Activated CD8-positive, alpha-beta T cell treated with anti-CD3 and anti-CD28 coated beads, Interleukin-2, amount 10 ng/mL, durations not matched to agents 7 days and 5 days (primary cell): ENCODE data around the gene SPON1. TPM values are rescaled to one million over a fixed set of nuclear protein-coding genes. Genes with fewer than 3 reads are reported as not detected.

Source experiments
- ATAC-seq: fragments of 150-1000 bp; cut with Tn5 transposase; one replicate; pipeline ENCODE4 v1.10.0; 2021; ENCODE audit warnings: moderate library complexity
- CTCF ChIA-PET: fragments of 350-600 bp; sonication (Branson Sonifier 250); formaldehyde crosslinking; loops from one replicate; lab custom pipeline; 2021; ENCODE audit warnings: antibody characterized with exemption; lab: Charles Lee
- POLR2A ChIA-PET: fragments of 350-600 bp; sonication (Branson Sonifier 250); formaldehyde crosslinking; loops from one replicate; lab custom pipeline; 2021; ENCODE audit warnings: antibody characterized with exemption; lab: Charles Lee
- DNase-seq: peaks from one replicate; pipeline ENCODE4 v3.0.0-alpha.2; 2020
- H3K27ac Mint-ChIP-seq: one replicate; pipeline ENCODE4 v1.8.0; 2021; ENCODE audit warnings: mild to moderate bottlenecking, mixed read lengths
- H3K27me3 Mint-ChIP-seq: one replicate; pipeline ENCODE4 v1.8.0; 2021; ENCODE audit warnings: low read depth, mixed read lengths
- H3K36me3 Mint-ChIP-seq: one replicate; pipeline ENCODE4 v1.8.0; 2021; ENCODE audit warnings: low read depth, mixed read lengths
- H3K4me1 Mint-ChIP-seq: one replicate; pipeline ENCODE4 v1.8.0; 2021; ENCODE audit warnings: low read depth, mixed read lengths
- H3K4me3 Mint-ChIP-seq: one replicate; pipeline ENCODE4 v1.8.0; 2021; ENCODE audit warnings: mild to moderate bottlenecking, mixed read lengths
- H3K9me3 Mint-ChIP-seq: one replicate; pipeline ENCODE4 v1.8.0; 2022; ENCODE audit warnings: mixed read lengths; ENCODE audit not compliant: insufficient read depth
- total RNA-seq, 2 experiments: library from RNA; stranded (reverse); gene quantifications; one replicate each; pipeline ENCODE4 v1.2.3, GENCODE V29; 2021

Gene SPON1
- total RNA-seq, 2 experiments from 2014 or later, result 0.42 to 0.47 TPM

GRCh38 chr11:14218728-14219127 lies 256.2 kb downstream of the SPON1 start:
- ChIA-PET CTCF (no interaction called here), POLR2A (no interaction called here)
- DNase-seq, result no peak
- Mint-ChIP-seq H3K9me3 (no peaks in the 10 kb centered on the region), H3K4me3 (no peak overlapping the region), H3K27me3 (peaks cover 9% of the 10 kb centered on the region), H3K4me1 (no peaks in the 10 kb centered on the region), H3K27ac (no peak overlapping the region), H3K36me3 (no peaks in the 10 kb centered on the region)
- ATAC-seq, result no peak

- H3K4me3 Mint-ChIP-seq, result no peak overlapping the region
- no peaks in the 10 kb centered on the region for H3K36me3 Mint-ChIP-seq
- no peaks in the 10 kb centered on the region for H3K9me3 Mint-ChIP-seq
- H3K4me1 Mint-ChIP-seq, result no peaks in the 10 kb centered on the region
- no peak for DNase-seq
- POLR2A ChIA-PET, result no interaction called here
- CTCF ChIA-PET, result interaction anchor here (1.6 kb wide), 1 partner anchor 253 kb away, joined by 5 read pairs; no protein-coding TSS in a partner anchor
- no peak for ATAC-seq
- H3K27ac Mint-ChIP-seq, result no peak overlapping the region
- peaks cover 6% of the 10 kb centered on the region for H3K27me3 Mint-ChIP-seq
Measured at GRCh38 chr11:14223636-14224288, 261.2 kb downstream of the SPON1 start.

- Mint-ChIP-seq H3K27ac (no peak overlapping the region), H3K27me3 (peaks cover 6% of the 10 kb centered on the region), H3K4me3 (no peak overlapping the region), H3K9me3 (no peaks in the 10 kb centered on the region), H3K36me3 (no peaks in the 10 kb centered on the region), H3K4me1 (no peaks in the 10 kb centered on the region)
- ATAC-seq (no peak), DNase-seq (no peak)
- ChIA-PET CTCF (interaction anchor here (1.6 kb wide), 1 partner anchor 253 kb away, joined by 5 read pairs; no protein-coding TSS in a partner anchor), POLR2A (no interaction called here)
Measured at GRCh38 chr11:14224395-14224794, 261.9 kb downstream of the SPON1 start.

GRCh38 chr11:14225666-14226065 lies 263.1 kb downstream of the SPON1 start:
- Mint-ChIP-seq H3K4me1 (no peaks in the 10 kb centered on the region), H3K4me3 (no peak overlapping the region), H3K36me3 (no peaks in the 10 kb centered on the region), H3K27ac (no peak overlapping the region), H3K9me3 (no peaks in the 10 kb centered on the region), H3K27me3 (peaks cover 3% of the 10 kb centered on the region)
- no peak for ATAC-seq
- DNase-seq, result no peak
- ChIA-PET CTCF (interaction anchor here (1.2 kb wide), 1 partner anchor 22 kb away, joined by 3 read pairs; no protein-coding TSS in a partner anchor), POLR2A (no interaction called here)

- no peaks in the 10 kb centered on the region for H3K4me1 Mint-ChIP-seq
- no peak overlapping the region for H3K4me3 Mint-ChIP-seq
- CTCF ChIA-PET, result no interaction called here
- no peak overlapping the region for H3K27ac Mint-ChIP-seq
- no peak for ATAC-seq
- no peaks in the 10 kb centered on the region for H3K36me3 Mint-ChIP-seq
- POLR2A ChIA-PET, result no interaction called here
- no peak for DNase-seq
- H3K27me3 Mint-ChIP-seq, result peaks cover 6% of the 10 kb centered on the region
- H3K9me3 Mint-ChIP-seq, result no peaks in the 10 kb centered on the region
Measured at GRCh38 chr11:14228356-14228755, 265.8 kb downstream of the SPON1 start.

- POLR2A ChIA-PET, result no interaction called here
- H3K9me3 Mint-ChIP-seq, result no peaks in the 10 kb centered on the region
- CTCF ChIA-PET, result no interaction called here
- DNase-seq (no peak), ATAC-seq (no peak)
- peaks cover 5% of the 10 kb centered on the region for H3K27me3 Mint-ChIP-seq
- H3K4me3 Mint-ChIP-seq, result no peak overlapping the region
- no peaks in the 10 kb centered on the region for H3K4me1 Mint-ChIP-seq
- H3K27ac Mint-ChIP-seq, result no peak overlapping the region
- no peaks in the 10 kb centered on the region for H3K36me3 Mint-ChIP-seq
Measured at GRCh38 chr11:14229472-14229871, 266.9 kb downstream of the SPON1 start.

GRCh38 chr11:14230407-14230806 lies 267.9 kb downstream of the SPON1 start:
- ATAC-seq, result no peak
- ChIA-PET POLR2A (no interaction called here), CTCF (no interaction called here)
- H3K9me3 Mint-ChIP-seq, result no peaks in the 10 kb centered on the region
- H3K27me3 Mint-ChIP-seq, result peaks cover 2% of the 10 kb centered on the region
- DNase-seq, result no peak
- no peaks in the 10 kb centered on the region for H3K36me3 Mint-ChIP-seq
- no peak overlapping the region for H3K27ac Mint-ChIP-seq
- no peak overlapping the region for H3K4me3 Mint-ChIP-seq
- H3K4me1 Mint-ChIP-seq, result no peaks in the 10 kb centered on the region

- no peaks in the 10 kb centered on the region for H3K9me3 Mint-ChIP-seq
- peaks cover 11% of the 10 kb centered on the region for H3K27me3 Mint-ChIP-seq
- no peak for ATAC-seq
- DNase-seq, result no peak
- CTCF ChIA-PET, result interaction anchor here (0.6 kb wide), 1 partner anchor 605 kb away, joined by 3 read pairs; no protein-coding TSS in a partner anchor
- H3K4me1 Mint-ChIP-seq, result peaks cover 2% of the 10 kb centered on the region
- no peaks in the 10 kb centered on the region for H3K36me3 Mint-ChIP-seq
- no peak overlapping the region for H3K4me3 Mint-ChIP-seq
- no peak overlapping the region for H3K27ac Mint-ChIP-seq
- POLR2A ChIA-PET, result no interaction called here
Measured at GRCh38 chr11:14232652-14233051, 270.1 kb downstream of the SPON1 start.

- ATAC-seq (no peak), DNase-seq (no peak)
- POLR2A ChIA-PET, result no interaction called here
- Mint-ChIP-seq H3K9me3 (no peaks in the 10 kb centered on the region), H3K27ac (no peak overlapping the region), H3K27me3 (peaks cover 18% of the 10 kb centered on the region), H3K4me3 (no peak overlapping the region), H3K4me1 (peaks cover 2% of the 10 kb centered on the region), H3K36me3 (no peaks in the 10 kb centered on the region)
- CTCF ChIA-PET, result interaction anchor here (1.2 kb wide), 1 partner anchor 16 kb away, joined by 4 read pairs; no protein-coding TSS in a partner anchor
Measured at GRCh38 chr11:14234446-14234845, 271.9 kb downstream of the SPON1 start.

- Mint-ChIP-seq H3K36me3 (no peaks in the 10 kb centered on the region), H3K4me3 (no peak overlapping the region), H3K27ac (no peak overlapping the region), H3K9me3 (no peaks in the 10 kb centered on the region), H3K4me1 (peaks cover 2% of the 10 kb centered on the region), H3K27me3 (peaks cover 18% of the 10 kb centered on the region)
- POLR2A ChIA-PET, result no interaction called here
- DNase-seq (no peak), ATAC-seq (no peak)
- CTCF ChIA-PET, result no interaction called here
Measured at GRCh38 chr11:14235701-14236100, 273.2 kb downstream of the SPON1 start.

- H3K27ac Mint-ChIP-seq, result no peak overlapping the region
- POLR2A ChIA-PET, result no interaction called here
- ATAC-seq, result no peak
- H3K4me3 Mint-ChIP-seq, result no peak overlapping the region
- H3K36me3 Mint-ChIP-seq, result no peaks in the 10 kb centered on the region
- CTCF ChIA-PET, result interaction anchor here (1.0 to 1.1 kb wide), 2 partner anchors 355 to 465 kb away, joined by 3 read pairs; no protein-coding TSS in a partner anchor
- no peak for DNase-seq
- peaks cover 16% of the 10 kb centered on the region for H3K27me3 Mint-ChIP-seq
- peaks cover 2% of the 10 kb centered on the region for H3K4me1 Mint-ChIP-seq
- no peaks in the 10 kb centered on the region for H3K9me3 Mint-ChIP-seq
Measured at GRCh38 chr11:14237444-14237961, 275.0 kb downstream of the SPON1 start.

- Mint-ChIP-seq H3K27me3 (peaks cover 16% of the 10 kb centered on the region), H3K27ac (no peak overlapping the region), H3K4me3 (no peak overlapping the region), H3K36me3 (no peaks in the 10 kb centered on the region), H3K4me1 (peaks cover 2% of the 10 kb centered on the region), H3K9me3 (no peaks in the 10 kb centered on the region)
- POLR2A ChIA-PET, result no interaction called here
- DNase-seq (no peak), ATAC-seq (no peak)
- CTCF ChIA-PET, result interaction anchor here (1.4 to 1.8 kb wide), 2 partner anchors 10 to 91 kb away, joined by 3 to 6 read pairs; no protein-coding TSS in a partner anchor
Measured at GRCh38 chr11:14240221-14240620, 277.7 kb downstream of the SPON1 start.
